Measurements from ENCODE around the gene SFTPA2.
"Not testable (repeated sequence)": the region's sequence is repeated elsewhere in the genome, so short reads cannot be mapped to it uniquely, and the experiment has no call there.

The SFTPA2 gene

DNA sequence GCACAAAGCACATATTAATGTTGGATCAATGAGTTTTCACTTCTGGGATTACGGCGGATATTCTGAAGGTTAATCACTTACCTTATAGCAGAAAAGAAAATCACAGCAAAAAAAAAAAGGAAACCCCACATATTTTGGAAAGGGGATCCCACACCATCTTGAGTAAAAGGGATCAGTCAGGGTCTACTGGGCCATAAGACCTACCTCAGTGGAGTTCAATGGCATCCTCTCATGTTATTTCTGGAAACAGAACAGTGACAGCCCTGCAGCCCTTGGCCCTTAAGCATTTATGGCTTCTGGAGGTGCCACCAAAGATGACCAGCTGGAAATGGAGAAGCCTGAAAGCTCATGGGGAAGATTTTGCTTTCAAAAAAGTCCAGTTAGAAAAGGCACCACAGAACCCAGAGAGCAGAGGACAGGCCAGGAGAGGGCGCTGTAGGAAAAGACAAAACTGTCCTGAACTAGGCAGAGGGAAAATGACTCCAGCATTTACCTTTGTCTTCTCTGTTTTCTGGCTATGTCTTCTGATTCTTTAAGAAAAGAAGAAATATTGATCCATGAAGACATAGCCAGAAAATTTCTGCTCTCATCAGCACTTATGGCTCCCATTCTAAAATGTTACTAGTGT is 50.8 kb downstream of the SFTPA2 start:
- not testable (repeated sequence) for H3K4me1 Mint-ChIP-seq (ENCODE audit: low read depth); H3K36me3 Mint-ChIP-seq (ENCODE audit: low read depth); H3K9me3 Mint-ChIP-seq; H3K27ac Mint-ChIP-seq; H3K4me3 Mint-ChIP-seq
- H3K27me3 Mint-ChIP-seq: peaks cover 14% of the 10 kb centered on the region

DNA sequence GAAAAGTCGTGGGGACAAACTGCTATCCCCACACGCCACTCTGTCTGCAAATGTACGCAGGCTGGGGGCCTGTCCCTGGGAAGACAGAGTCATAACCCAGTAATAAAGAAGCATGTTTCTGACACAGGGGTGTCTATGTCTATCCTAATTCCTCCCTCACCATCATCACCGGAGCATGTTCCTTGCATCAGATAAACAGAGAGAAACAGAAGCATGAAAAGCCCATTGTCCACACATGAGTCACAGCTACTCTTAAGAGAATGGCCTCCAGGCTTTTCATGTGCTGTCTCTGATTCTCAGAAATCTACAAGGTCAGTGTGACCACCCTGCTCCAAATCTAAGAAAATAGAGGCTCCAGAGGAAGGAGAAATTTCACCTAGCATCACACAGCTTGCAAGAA is 52.0 kb downstream of the SFTPA2 start:
- H3K36me3 Mint-ChIP-seq (ENCODE audit: low read depth); H3K27ac Mint-ChIP-seq; H3K9me3 Mint-ChIP-seq; H3K4me1 Mint-ChIP-seq (ENCODE audit: low read depth); H3K4me3 Mint-ChIP-seq: not testable (repeated sequence)
- peaks cover 14% of the 10 kb centered on the region for H3K27me3 Mint-ChIP-seq

DNA sequence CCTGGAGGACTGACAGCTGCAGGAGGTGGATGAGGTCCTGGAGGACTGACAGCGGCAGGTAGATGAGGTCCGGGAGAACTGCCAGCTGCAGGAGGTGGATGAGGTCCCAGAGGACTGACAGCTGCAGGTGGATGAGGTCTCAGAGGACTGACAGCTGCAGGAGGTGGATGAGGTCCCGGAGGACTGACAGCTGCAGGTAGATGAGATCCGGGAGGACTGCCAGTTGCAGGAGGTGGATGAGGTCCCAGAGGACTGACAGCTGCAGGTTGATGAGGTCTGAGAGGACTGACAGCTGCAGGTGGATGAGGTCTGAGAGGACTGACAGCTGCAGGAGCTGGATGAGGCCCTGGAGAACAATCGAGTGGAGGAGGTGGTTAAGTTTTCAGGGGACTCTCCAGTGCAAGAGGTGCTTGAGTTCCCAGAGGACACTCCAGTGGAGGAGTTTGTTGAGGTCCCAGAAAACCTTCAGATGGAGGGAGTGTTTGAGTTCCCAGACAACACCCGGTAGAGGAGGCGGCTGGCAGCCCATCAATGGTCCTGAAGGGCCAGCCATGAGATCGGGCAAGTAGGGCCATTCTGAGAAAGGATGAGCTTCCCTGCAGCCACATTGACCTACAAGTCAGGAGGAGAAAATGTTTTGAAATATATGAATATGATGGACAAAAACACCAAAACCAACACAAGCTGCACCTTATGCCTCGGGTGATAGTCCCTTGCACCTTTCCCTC is 52.6 kb downstream of the SFTPA2 start:
- no peaks in the 10 kb centered on the region for H3K9me3 Mint-ChIP-seq
- peaks cover 19% of the 10 kb centered on the region for H3K27me3 Mint-ChIP-seq
- H3K4me1 Mint-ChIP-seq (ENCODE audit: low read depth): no peaks in the 10 kb centered on the region
- no peak overlapping the region for H3K4me3 Mint-ChIP-seq
- no peaks in the 10 kb centered on the region for H3K36me3 Mint-ChIP-seq (ENCODE audit: low read depth)
- H3K27ac Mint-ChIP-seq: no peak overlapping the region
